Activated naive CD8-positive, alpha-beta T cell treated with anti-CD3 and anti-CD28 coated beads for 36 hours (primary cell): ENCODE measurements around the gene UBE4B. TPM values are rescaled to one million over a fixed set of nuclear protein-coding genes. Genes with fewer than 3 reads are reported as not detected.
"Not testable (repeated sequence)": the region's sequence is repeated elsewhere in the genome, so short reads cannot be mapped to it uniquely, and the experiment has no call there.

Source experiments
- DNase-seq: peaks from one replicate; pipeline ENCODE4 v3.0.0; 2021
- H3K27ac Mint-ChIP-seq: one replicate; pipeline ENCODE4 v1.8.0; 2022; ENCODE audit warnings: mild to moderate bottlenecking, moderate library complexity, mixed read lengths
- H3K27me3 Mint-ChIP-seq: one replicate; pipeline ENCODE4 v1.8.0; 2022; ENCODE audit warnings: mild to moderate bottlenecking, mixed read lengths
- H3K36me3 Mint-ChIP-seq: one replicate; pipeline ENCODE4 v1.8.0; 2021; ENCODE audit warnings: mild to moderate bottlenecking, mixed read lengths
- H3K4me1 Mint-ChIP-seq: one replicate; pipeline ENCODE4 v1.8.0; 2021; ENCODE audit warnings: mixed read lengths
- H3K4me3 Mint-ChIP-seq: one replicate; pipeline ENCODE4 v1.8.0; 2022; ENCODE audit warnings: mild to moderate bottlenecking, moderate library complexity, mixed read lengths
- H3K9me3 Mint-ChIP-seq: one replicate; pipeline ENCODE4 v1.8.0; 2022; ENCODE audit warnings: mixed read lengths
- total RNA-seq, 2 experiments: library from RNA; stranded (reverse); gene quantifications; one replicate each; pipeline ENCODE4 v1.2.3, GENCODE V29; 2021

The UBE4B gene
- total RNA-seq, 2 experiments from 2014 or later, result 32.9 to 35.9 TPM

- Mint-ChIP-seq H3K36me3 (peaks cover 28% of the 10 kb centered on the region), H3K4me1 (no peaks in the 10 kb centered on the region), H3K27me3 (no peaks in the 10 kb centered on the region), H3K27ac (no peak overlapping the region), H3K4me3 (no peak overlapping the region), H3K9me3 (peaks cover 10% of the 10 kb centered on the region)
- DNase-seq, result no peak
These were observed 146.0 kb downstream of the UBE4B start for GRCh38 chr1:10178597-10179405.

GRCh38 chr1:10179406-10180091 is 146.8 kb downstream of the UBE4B start:
- peaks cover 22% of the 10 kb centered on the region for H3K36me3 Mint-ChIP-seq
- H3K4me3 Mint-ChIP-seq, result no peak overlapping the region

GRCh38 chr1:10181154-10181553 is 148.4 kb downstream of the UBE4B start:
- no peak overlapping the region for H3K4me3 Mint-ChIP-seq
- no peak overlapping the region for H3K27ac Mint-ChIP-seq
- H3K9me3 Mint-ChIP-seq, result no peaks in the 10 kb centered on the region

More at GRCh38 chr1:10179406-10180091, 146.8 kb downstream of the UBE4B start:
- no peaks in the 10 kb centered on the region for H3K4me1 Mint-ChIP-seq
- no peaks in the 10 kb centered on the region for H3K27me3 Mint-ChIP-seq
- H3K9me3 Mint-ChIP-seq, result peaks cover 10% of the 10 kb centered on the region
- DNase-seq, result no peak
- peak overlapping the region; percentile 28 for H3K27ac Mint-ChIP-seq

GRCh38 chr1:10185759-10186158 is 153.0 kb downstream of the UBE4B start:
- peaks cover 4% of the 10 kb centered on the region for H3K36me3 Mint-ChIP-seq
- H3K27me3 Mint-ChIP-seq, result no peaks in the 10 kb centered on the region
- H3K27ac Mint-ChIP-seq, result no peak overlapping the region
- no peak overlapping the region for H3K4me3 Mint-ChIP-seq
- DNase-seq, result no peak
- no peaks in the 10 kb centered on the region for H3K4me1 Mint-ChIP-seq
- H3K9me3 Mint-ChIP-seq, result peaks cover 3% of the 10 kb centered on the region

More at GRCh38 chr1:10181154-10181553, 148.4 kb downstream of the UBE4B start:
- no peak for DNase-seq
- Mint-ChIP-seq H3K4me1 (no peaks in the 10 kb centered on the region), H3K36me3 (peaks cover 9% of the 10 kb centered on the region), H3K27me3 (no peaks in the 10 kb centered on the region)

- DNase-seq, result no peak
- Mint-ChIP-seq H3K9me3 (peaks cover 3% of the 10 kb centered on the region), H3K36me3 (peaks cover 4% of the 10 kb centered on the region), H3K27ac (no peak overlapping the region), H3K27me3 (no peaks in the 10 kb centered on the region), H3K4me1 (no peaks in the 10 kb centered on the region), H3K4me3 (no peak overlapping the region)
These were observed 153.7 kb downstream of the UBE4B start for GRCh38 chr1:10186331-10187025.

- no peak for DNase-seq
- Mint-ChIP-seq H3K4me1 (no peaks in the 10 kb centered on the region), H3K36me3 (peaks cover 4% of the 10 kb centered on the region), H3K4me3 (no peak overlapping the region), H3K27ac (no peak overlapping the region), H3K27me3 (no peaks in the 10 kb centered on the region), H3K9me3 (peaks cover 3% of the 10 kb centered on the region)
These were observed 154.2 kb downstream of the UBE4B start for GRCh38 chr1:10187026-10187334.

GRCh38 chr1:10188133-10188650 is 155.4 kb downstream of the UBE4B start:
- no peak for DNase-seq
- no peaks in the 10 kb centered on the region for H3K27me3 Mint-ChIP-seq
- peaks cover 3% of the 10 kb centered on the region for H3K9me3 Mint-ChIP-seq
- peaks cover 4% of the 10 kb centered on the region for H3K36me3 Mint-ChIP-seq
- H3K27ac Mint-ChIP-seq, result no peak overlapping the region
- H3K4me1 Mint-ChIP-seq, result no peaks in the 10 kb centered on the region
- H3K4me3 Mint-ChIP-seq, result no peak overlapping the region

GRCh38 chr1:10189659-10190058 is 156.9 kb downstream of the UBE4B start:
- H3K9me3 Mint-ChIP-seq, result peaks cover 3% of the 10 kb centered on the region
- H3K27ac Mint-ChIP-seq, result no peak overlapping the region
- no peaks in the 10 kb centered on the region for H3K4me1 Mint-ChIP-seq
- H3K4me3 Mint-ChIP-seq, result no peak overlapping the region
- DNase-seq, result no peak
- peaks cover 2% of the 10 kb centered on the region for H3K36me3 Mint-ChIP-seq
- H3K27me3 Mint-ChIP-seq, result no peaks in the 10 kb centered on the region

- no peak for DNase-seq
- H3K27me3 Mint-ChIP-seq, result peaks cover 7% of the 10 kb centered on the region
- no peak overlapping the region for H3K4me3 Mint-ChIP-seq
- no peak overlapping the region for H3K27ac Mint-ChIP-seq
- peaks cover 3% of the 10 kb centered on the region for H3K9me3 Mint-ChIP-seq
- H3K36me3 Mint-ChIP-seq, result peaks cover 2% of the 10 kb centered on the region
- no peaks in the 10 kb centered on the region for H3K4me1 Mint-ChIP-seq
These were observed 159.5 kb downstream of the UBE4B start for GRCh38 chr1:10192263-10192662.

- peaks cover 1% of the 10 kb centered on the region for H3K36me3 Mint-ChIP-seq
- no peak for DNase-seq
- peaks cover 2% of the 10 kb centered on the region for H3K4me1 Mint-ChIP-seq
- H3K9me3 Mint-ChIP-seq, result peaks cover 2% of the 10 kb centered on the region
- no peak overlapping the region for H3K27ac Mint-ChIP-seq
- H3K27me3 Mint-ChIP-seq, result peaks cover 9% of the 10 kb centered on the region
- H3K4me3 Mint-ChIP-seq, result no peak overlapping the region
These were observed 160.5 kb downstream of the UBE4B start for GRCh38 chr1:10193288-10193687.

- DNase-seq, result no peak
- Mint-ChIP-seq H3K4me3 (no peak overlapping the region), H3K27me3 (peaks cover 9% of the 10 kb centered on the region), H3K36me3 (no peaks in the 10 kb centered on the region), H3K27ac (no peak overlapping the region), H3K4me1 (peaks cover 2% of the 10 kb centered on the region), H3K9me3 (no peaks in the 10 kb centered on the region)
These were observed 162.8 kb downstream of the UBE4B start for GRCh38 chr1:10195570-10195969.

GRCh38 chr1:10196976-10197375 is 164.2 kb downstream of the UBE4B start:
- Mint-ChIP-seq H3K4me1 (peaks cover 2% of the 10 kb centered on the region), H3K36me3 (no peaks in the 10 kb centered on the region), H3K27me3 (peaks cover 9% of the 10 kb centered on the region), H3K4me3 (no peak overlapping the region), H3K9me3 (no peaks in the 10 kb centered on the region), H3K27ac (no peak overlapping the region)
- DNase-seq, result no peak

GRCh38 chr1:10200620-10201019 is 167.9 kb downstream of the UBE4B start:
- Mint-ChIP-seq H3K27ac (no peak overlapping the region), H3K4me3 (no peak overlapping the region), H3K4me1 (peaks cover 2% of the 10 kb centered on the region), H3K36me3 (no peaks in the 10 kb centered on the region), H3K9me3 (no peaks in the 10 kb centered on the region), H3K27me3 (peaks cover 9% of the 10 kb centered on the region)
- DNase-seq, result no peak

GRCh38 chr1:10204003-10204642 is 171.4 kb downstream of the UBE4B start:
- Mint-ChIP-seq H3K27ac (no peak overlapping the region), H3K27me3 (peaks cover 7% of the 10 kb centered on the region), H3K4me1 (peaks cover under 1% of the 10 kb centered on the region)

GRCh38 chr1:10205206-10205605 is 172.4 kb downstream of the UBE4B start:
- DNase-seq, H3K4me1 Mint-ChIP-seq, H3K36me3 Mint-ChIP-seq, H3K4me3 Mint-ChIP-seq, H3K27ac Mint-ChIP-seq, H3K9me3 Mint-ChIP-seq: not testable (repeated sequence)
- peaks cover 14% of the 10 kb centered on the region for H3K27me3 Mint-ChIP-seq

More at GRCh38 chr1:10204003-10204642, 171.4 kb downstream of the UBE4B start:
- no peak overlapping the region for H3K4me3 Mint-ChIP-seq
- no peaks in the 10 kb centered on the region for H3K9me3 Mint-ChIP-seq
- no peak for DNase-seq
- H3K36me3 Mint-ChIP-seq, result no peaks in the 10 kb centered on the region
